IPS DF 6.9 (cell line): ENCODE results near the gene SLC5A1.
"Not testable (repeated sequence)": the region's sequence is repeated elsewhere in the genome, so short reads cannot be mapped to it uniquely, and the experiment has no call there.

Experiments used
- DNase-seq: peaks from one replicate; pipeline ENCODE4 v3.0.0-alpha.2; 2013; ENCODE audit warnings: low read depth, low spot score
- H3K27ac ChIP-seq: one replicate; pipeline ENCODE4 v1.5.1; 2013; ENCODE audit warnings: low read length, control low read depth
- H3K27me3 ChIP-seq: 2 replicates; pipeline ENCODE4 v1.6.1; 2013; ENCODE audit warnings: mild to moderate bottlenecking, low read length; ENCODE audit not compliant: control insufficient read depth, insufficient read depth
- H3K36me3 ChIP-seq: 2 replicates; pipeline ENCODE4 v1.6.1; 2013; ENCODE audit warnings: low read length; ENCODE audit not compliant: control insufficient read depth, insufficient read depth
- H3K4me1 ChIP-seq: 2 replicates; pipeline ENCODE4 v1.6.1; 2013; ENCODE audit warnings: low read length; ENCODE audit not compliant: control insufficient read depth, insufficient read depth
- H3K4me3 ChIP-seq: 2 replicates; pipeline ENCODE4 v1.5.1; 2013; ENCODE audit warnings: mild to moderate bottlenecking, low read length
- H3K9me3 ChIP-seq: 2 replicates; pipeline ENCODE4 v1.6.1; 2013; ENCODE audit warnings: low read length, inconsistent platforms; ENCODE audit not compliant: control insufficient read depth, insufficient read depth
- WGBS: extraction: QIAGEN DNeasy Blood & Tissue Kit; methylation state at CpG from one replicate; pipeline ENCODE4 v1.1.7; 2013; ENCODE audit warnings: mixed read lengths, missing lambda C conversion rate; ENCODE audit not compliant: insufficient read length, insufficient coverage; 5-methylcytosine and 5-hydroxymethylcytosine counted together

SLC5A1 gene

GRCh38 chr22:32142600-32142999 is 99.5 kb downstream of the SLC5A1 start:
- Histone ChIP-seq H3K27me3 (no peaks in the 10 kb centered on the region), H3K27ac (no peak overlapping the region), H3K4me1 (no peaks in the 10 kb centered on the region), H3K9me3 (no peaks in the 10 kb centered on the region), H3K4me3 (no peak overlapping the region), H3K36me3 (no peaks in the 10 kb centered on the region)
- DNase-seq: no peak

GRCh38 chr22:32144496-32145274 is 101.6 kb downstream of the SLC5A1 start:
- no peaks in the 10 kb centered on the region for H3K27me3 ChIP-seq
- no peak for DNase-seq
- H3K9me3 ChIP-seq: no peaks in the 10 kb centered on the region
- H3K4me1 ChIP-seq: no peaks in the 10 kb centered on the region
- H3K27ac ChIP-seq: no peak overlapping the region
- H3K36me3 ChIP-seq: no peaks in the 10 kb centered on the region
- no CpG with 5 or more reads among the region's 6 CpGs for WGBS
- H3K4me3 ChIP-seq: no peak overlapping the region

- H3K4me1 ChIP-seq, DNase-seq, H3K27ac ChIP-seq, H3K36me3 ChIP-seq, H3K9me3 ChIP-seq, H3K27me3 ChIP-seq, H3K4me3 ChIP-seq: not testable (repeated sequence)
- WGBS: no CpG with 5 or more reads among the region's 8 CpGs
Measured at GRCh38 chr22:32147128-32147527, 104.1 kb downstream of the SLC5A1 start.

- not testable (repeated sequence) for H3K36me3 ChIP-seq, DNase-seq, H3K4me1 ChIP-seq, H3K9me3 ChIP-seq, H3K4me3 ChIP-seq, H3K27ac ChIP-seq, H3K27me3 ChIP-seq
- 100% methylated on average over 1 of the region's 4 CpGs for WGBS
Measured at GRCh38 chr22:32148372-32148771, 105.3 kb downstream of the SLC5A1 start.

GRCh38 chr22:32150647-32151046 is 107.6 kb downstream of the SLC5A1 start:
- H3K36me3 ChIP-seq: not testable (repeated sequence)

GRCh38 chr22:32151641-32152040 is 108.6 kb downstream of the SLC5A1 start:
- not testable (repeated sequence) for H3K9me3 ChIP-seq, H3K4me3 ChIP-seq, DNase-seq, H3K27ac ChIP-seq, H3K36me3 ChIP-seq, H3K27me3 ChIP-seq, H3K4me1 ChIP-seq
- no CpG with 5 or more reads among the region's 6 CpGs for WGBS

More at GRCh38 chr22:32150647-32151046, 107.6 kb downstream of the SLC5A1 start:
- no CpG with 5 or more reads among the region's 7 CpGs for WGBS
- DNase-seq, H3K27me3 ChIP-seq, H3K4me1 ChIP-seq, H3K4me3 ChIP-seq, H3K9me3 ChIP-seq, H3K27ac ChIP-seq: not testable (repeated sequence)

- WGBS: no CpG with 5 or more reads among the region's 4 CpGs
- H3K4me3 ChIP-seq, H3K4me1 ChIP-seq: not testable (repeated sequence)
Measured at GRCh38 chr22:32154727-32155126, 111.7 kb downstream of the SLC5A1 start.

GRCh38 chr22:32157632-32158031 is 114.6 kb downstream of the SLC5A1 start:
- H3K27me3 ChIP-seq, H3K9me3 ChIP-seq, H3K4me1 ChIP-seq, H3K27ac ChIP-seq, H3K4me3 ChIP-seq, DNase-seq, H3K36me3 ChIP-seq: not testable (repeated sequence)
- WGBS: no CpG with 5 or more reads among the region's 5 CpGs

More at GRCh38 chr22:32154727-32155126, 111.7 kb downstream of the SLC5A1 start:
- not testable (repeated sequence) for H3K9me3 ChIP-seq, H3K27ac ChIP-seq, H3K36me3 ChIP-seq, DNase-seq, H3K27me3 ChIP-seq

GRCh38 chr22:32158712-32159533 is 115.9 kb downstream of the SLC5A1 start, which contains the start of gene C22orf42:
Gene C22orf42, minus strand, starts transcription at chr22:32159303. Its CDS starts 88 bp downstream, at chr22:32159215.
- H3K27me3 ChIP-seq: no peaks in the 10 kb centered on the region
- no peaks in the 10 kb centered on the region for H3K4me1 ChIP-seq
- no CpG with 5 or more reads among the region's 12 CpGs for WGBS
- H3K4me3 ChIP-seq: no peak within 1 kb of the TSS
- H3K9me3 ChIP-seq: no peaks in the 10 kb centered on the region
- no peaks in the 10 kb centered on the region for H3K36me3 ChIP-seq
- DNase-seq: no peak
- H3K27ac ChIP-seq: no peak within 1 kb of the TSS

- not testable (repeated sequence) for H3K4me3 ChIP-seq, H3K27ac ChIP-seq, DNase-seq, H3K36me3 ChIP-seq, H3K27me3 ChIP-seq, H3K9me3 ChIP-seq, H3K4me1 ChIP-seq
- whole genome bisulfite sequencing: no CpG with 5 or more reads among the region's 5 CpGs
Measured at GRCh38 chr22:32160411-32160810, 117.3 kb downstream of the SLC5A1 start.
